SH-SY5Y (cell line): Measurements from ENCODE around the gene TSC22D3.

ENCODE experiments used
- GATA2 ChIP-seq: IDR thresholded peaks from 2 replicates; pipeline ENCODE4 v1.6.1; 2011; ENCODE audit warnings: mild to moderate bottlenecking, low read depth, low read length
- GATA3 ChIP-seq: IDR thresholded peaks from 2 replicates; pipeline ENCODE4 v1.6.1; 2011; ENCODE audit warnings: low read depth, mild to moderate bottlenecking, low read length, moderate library complexity

DNA sequence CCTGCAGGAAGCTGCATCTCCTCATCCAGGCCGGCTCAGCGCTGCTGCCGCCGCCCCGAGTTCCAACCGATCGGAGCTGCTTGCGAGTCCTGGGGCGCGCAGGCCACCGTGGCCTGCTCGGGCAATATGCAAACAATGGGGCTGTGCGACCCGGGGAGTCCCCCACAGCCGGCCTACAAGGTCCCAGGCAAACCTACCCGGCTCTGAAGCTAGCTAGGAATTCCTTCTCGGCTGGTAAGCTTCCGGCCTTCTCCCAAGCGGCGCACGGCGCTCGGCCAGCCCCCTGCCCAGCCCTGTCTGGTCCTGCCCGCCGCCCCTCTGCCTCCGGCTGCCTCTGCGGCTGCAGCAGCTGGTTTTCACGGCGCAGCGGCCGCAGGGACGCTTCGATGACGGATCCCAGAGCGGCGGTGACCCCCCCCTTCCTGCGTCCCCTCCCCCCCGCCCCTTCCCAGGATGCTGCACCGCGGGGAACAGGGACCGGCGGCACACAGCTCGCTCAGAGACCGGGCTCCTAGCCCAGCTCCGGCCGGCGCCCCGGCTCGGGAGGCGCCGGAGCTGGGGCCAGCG lies 59.4 kb downstream of the TSC22D3 start:
- TF ChIP-seq GATA2: no peak
- TF ChIP-seq GATA3: no peak
